Endothelial cell of umbilical vein (primary cell): Measurements from ENCODE around the gene HCN2.

ENCODE experiments used
- EZH2 ChIP-seq: IDR thresholded peaks from 2 replicates; pipeline ENCODE4 v1.6.1; 2012; ENCODE audit warnings: borderline replicate concordance, low read depth, mild to moderate bottlenecking, moderate library complexity, low read length, inconsistent platforms; ENCODE audit not compliant: severe bottlenecking
- FOS ChIP-seq: IDR thresholded peaks from 2 replicates; pipeline ENCODE4 v1.6.1; 2011; ENCODE audit warnings: mild to moderate bottlenecking, low read length, moderate library complexity, borderline replicate concordance; ENCODE audit not compliant: insufficient read depth
- POLR2A ChIP-seq: IDR thresholded peaks from 2 replicates; pipeline ENCODE4 v1.6.1; 2012; ENCODE audit warnings: low read depth, mild to moderate bottlenecking, control low read depth, low read length
- POLR2AphosphoS5 ChIP-seq: IDR thresholded peaks from 2 replicates; pipeline ENCODE4 v1.6.1; 2012; ENCODE audit warnings: low read depth, mild to moderate bottlenecking, control low read depth, low read length, moderate library complexity; ENCODE audit not compliant: insufficient read depth
- TF ChIP-seq, protein P1 (sequence below): IDR thresholded peaks from 2 replicates; pipeline ENCODE4 v1.6.1; 2011; ENCODE audit not compliant: insufficient read depth, insufficient read length
- TF ChIP-seq, protein P2 (sequence below), 2 donors: IDR thresholded peaks; 1 replicate in 1 of 2; 2 replicates in 1 of 2; pipeline ENCODE4 v1.5.1; 2011; ENCODE audit warnings: low read length in 2 of 2, mild to moderate bottlenecking in 2 of 2, moderate library complexity in 2 of 2, control low read depth in 1 of 2, inconsistent platforms in 1 of 2, low read depth in 1 of 2; ENCODE audit not compliant: insufficient read depth in 1 of 2; ENCODE audit errors: extremely low read depth in 1 of 2

DNA sequence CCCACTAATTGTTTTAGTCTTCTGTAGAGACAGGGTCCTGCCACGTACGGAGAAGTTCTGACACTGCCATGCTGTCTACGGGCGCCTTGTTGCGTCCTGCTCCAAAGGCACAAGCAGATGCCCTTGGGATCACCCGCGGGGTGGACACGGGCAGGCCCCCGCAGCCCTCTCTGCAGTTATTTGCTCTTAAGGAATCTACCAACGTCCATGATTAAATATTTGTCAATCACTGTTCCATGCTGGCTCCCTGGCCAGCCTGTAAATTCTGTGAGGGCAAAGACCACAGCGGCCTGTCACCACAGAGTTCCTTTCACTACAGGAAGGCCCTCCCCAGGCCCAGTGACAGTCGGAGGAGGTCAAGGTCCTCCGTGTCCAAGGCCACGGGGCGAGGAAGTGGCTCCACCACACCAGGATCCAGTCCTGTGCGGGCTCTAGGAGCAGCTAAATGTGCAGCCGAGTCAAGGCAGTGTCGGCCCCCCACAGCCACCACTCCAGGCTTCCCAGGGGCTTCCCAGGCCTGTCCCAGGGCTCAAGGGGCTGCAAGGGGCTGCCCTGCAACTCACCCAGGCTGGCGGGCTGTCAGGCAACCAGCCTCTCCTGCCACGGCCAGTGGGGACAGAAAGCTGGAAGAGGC is 71.2 kb downstream of the HCN2 start:
- TF ChIP-seq, protein P1, sequence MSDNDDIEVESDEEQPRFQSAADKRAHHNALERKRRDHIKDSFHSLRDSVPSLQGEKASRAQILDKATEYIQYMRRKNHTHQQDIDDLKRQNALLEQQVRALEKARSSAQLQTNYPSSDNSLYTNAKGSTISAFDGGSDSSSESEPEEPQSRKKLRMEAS, result no peak
- TF ChIP-seq, protein P2, sequence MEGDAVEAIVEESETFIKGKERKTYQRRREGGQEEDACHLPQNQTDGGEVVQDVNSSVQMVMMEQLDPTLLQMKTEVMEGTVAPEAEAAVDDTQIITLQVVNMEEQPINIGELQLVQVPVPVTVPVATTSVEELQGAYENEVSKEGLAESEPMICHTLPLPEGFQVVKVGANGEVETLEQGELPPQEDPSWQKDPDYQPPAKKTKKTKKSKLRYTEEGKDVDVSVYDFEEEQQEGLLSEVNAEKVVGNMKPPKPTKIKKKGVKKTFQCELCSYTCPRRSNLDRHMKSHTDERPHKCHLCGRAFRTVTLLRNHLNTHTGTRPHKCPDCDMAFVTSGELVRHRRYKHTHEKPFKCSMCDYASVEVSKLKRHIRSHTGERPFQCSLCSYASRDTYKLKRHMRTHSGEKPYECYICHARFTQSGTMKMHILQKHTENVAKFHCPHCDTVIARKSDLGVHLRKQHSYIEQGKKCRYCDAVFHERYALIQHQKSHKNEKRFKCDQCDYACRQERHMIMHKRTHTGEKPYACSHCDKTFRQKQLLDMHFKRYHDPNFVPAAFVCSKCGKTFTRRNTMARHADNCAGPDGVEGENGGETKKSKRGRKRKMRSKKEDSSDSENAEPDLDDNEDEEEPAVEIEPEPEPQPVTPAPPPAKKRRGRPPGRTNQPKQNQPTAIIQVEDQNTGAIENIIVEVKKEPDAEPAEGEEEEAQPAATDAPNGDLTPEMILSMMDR (IDR thresholded peaks at IDR 0.05; ENCODE audit: extremely low read depth in 1 of 2, insufficient read depth in 1 of 2, low read depth in 1 of 2, low read length in 2 of 2), result no peak
- TF ChIP-seq POLR2AphosphoS5, result no peak
- no peak for TF ChIP-seq FOS
- no peak for TF ChIP-seq POLR2A
- TF ChIP-seq EZH2, result no peak
